Muscle of leg (tissue), 11 donors: Measurements from ENCODE around the gene SNX25. TPM values are rescaled to one million over a fixed set of nuclear protein-coding genes. Genes with fewer than 3 reads are reported as not detected.
"Not testable (repeated sequence)": the region's sequence is repeated elsewhere in the genome, so short reads cannot be mapped to it uniquely, and the experiment has no call there.

Experiments used
- DNase-seq: peaks from one replicate; pipeline ENCODE4 v3.0.0; 2013
- H3K27ac ChIP-seq: one replicate; pipeline ENCODE4 v1.5.1; 2013; ENCODE audit warnings: mild to moderate bottlenecking, low read length, control low read depth
- H3K27me3 ChIP-seq: one replicate; pipeline ENCODE4 v1.6.1; 2013; ENCODE audit warnings: low read length; ENCODE audit not compliant: control insufficient read depth, insufficient read depth
- H3K36me3 ChIP-seq: one replicate; pipeline ENCODE4 v1.6.1; 2013; ENCODE audit warnings: low read length; ENCODE audit not compliant: control insufficient read depth, insufficient read depth
- H3K4me1 ChIP-seq: one replicate; pipeline ENCODE4 v1.6.1; 2013; ENCODE audit warnings: low read length; ENCODE audit not compliant: control insufficient read depth, insufficient read depth
- H3K4me3 ChIP-seq: one replicate; pipeline ENCODE4 v1.5.1; 2013; ENCODE audit warnings: low read length, control low read depth
- H3K9me3 ChIP-seq: replicated peaks from 2 replicates; pipeline ENCODE4 v1.6.1; 2013; ENCODE audit warnings: low read depth, low read length; ENCODE audit not compliant: control insufficient read depth
- WGBS: methylation state at CpG from one replicate; pipeline ENCODE4 v1.1.5; 2013; ENCODE audit warnings: missing lambda C conversion rate; ENCODE audit not compliant: insufficient coverage; 5-methylcytosine and 5-hydroxymethylcytosine counted together
- polyA plus RNA-seq, 8 donors: library from polyadenylated mRNA; unstranded; fragments of 120-200 nt; gene quantifications; one replicate each; pipeline versions ENCODE4 v1.2.1 to v1.2.3, GENCODE V29; 2013; ENCODE audit warnings: inconsistent platforms in 1 of 8, low replicate concordance in 1 of 8; ENCODE audit not compliant: insufficient read length in 8 of 8, insufficient read depth in 1 of 8
- total RNA-seq: library from RNA; stranded (reverse); fragments of 120-200 nt; gene quantifications from one replicate; pipeline ENCODE4 v1.2.4, GENCODE V29; 2013

Gene SNX25
- total and polyA plus RNA-seq, 9 donors: 7.0 to 14.6 (median 8.2) TPM

DNA sequence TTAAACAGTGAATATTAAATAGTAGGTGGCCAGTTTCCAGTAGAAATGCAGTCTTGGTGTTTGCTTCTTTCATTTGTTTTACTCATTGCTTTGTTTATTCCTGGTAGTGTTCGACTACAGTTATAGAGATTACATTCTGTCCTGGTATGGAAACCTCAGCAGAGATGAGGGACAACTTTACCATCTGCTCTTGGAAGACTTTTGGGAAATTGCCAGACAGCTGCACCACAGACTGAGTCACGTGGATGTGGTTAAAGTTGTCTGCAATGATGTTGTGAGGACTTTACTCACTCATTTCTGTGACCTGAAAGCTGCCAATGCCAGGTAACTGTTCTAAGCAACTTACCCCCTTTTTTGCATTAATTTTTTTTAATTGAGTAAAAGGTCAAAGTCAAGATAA lies 49.3 kb downstream of the SNX25 start:
- peak; percentile 76 for DNase-seq
- H3K27ac ChIP-seq: peak overlapping the region; percentile 86
- not testable (repeated sequence) for H3K27me3 ChIP-seq, H3K4me1 ChIP-seq, H3K36me3 ChIP-seq, H3K4me3 ChIP-seq, H3K9me3 ChIP-seq
- WGBS: no CpG with 5 or more reads among the region's 2 CpGs

DNA sequence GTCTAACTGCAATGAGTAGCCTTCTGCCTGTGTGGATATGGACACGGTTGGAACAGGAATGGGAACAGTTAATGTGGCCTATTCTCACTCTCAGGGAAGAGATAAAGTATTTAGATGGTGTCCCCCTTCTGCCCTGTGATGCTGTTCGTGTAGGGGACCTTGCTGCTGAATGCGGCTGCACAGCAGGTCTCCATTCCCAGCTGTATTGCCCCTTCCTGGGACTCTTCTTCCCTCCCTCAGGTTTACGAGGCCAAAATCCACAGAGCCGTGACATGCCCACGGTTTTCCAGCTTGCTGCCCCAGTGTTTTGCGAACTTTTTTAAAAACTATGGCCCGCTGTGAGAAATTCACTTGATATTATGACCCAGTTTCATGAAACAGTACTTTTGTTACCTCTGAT lies 50.3 kb downstream of the SNX25 start:
- 80% methylated on average over 5 of the region's 8 CpGs for WGBS
- no peaks in the 10 kb centered on the region for H3K36me3 ChIP-seq
- H3K9me3 ChIP-seq: no peaks in the 10 kb centered on the region
- peaks cover 5% of the 10 kb centered on the region for H3K4me1 ChIP-seq
- no peaks in the 10 kb centered on the region for H3K27me3 ChIP-seq
- no peak overlapping the region for H3K4me3 ChIP-seq
- no peak for DNase-seq
- no peak overlapping the region for H3K27ac ChIP-seq

- Histone ChIP-seq H3K36me3 (no peaks in the 10 kb centered on the region), H3K9me3 (no peaks in the 10 kb centered on the region), H3K4me1 (peaks cover 5% of the 10 kb centered on the region), H3K27ac (no peak overlapping the region), H3K27me3 (no peaks in the 10 kb centered on the region), H3K4me3 (no peak overlapping the region)
- no peak for DNase-seq
- WGBS: 85% methylated on average over 2 of the region's 4 CpGs
These were observed 52.5 kb downstream of the SNX25 start for GRCh38 chr4:185261946-185262345.

GRCh38 chr4:185263419-185263818 lies 54.0 kb downstream of the SNX25 start:
- Histone ChIP-seq H3K4me3 (no peak overlapping the region), H3K4me1 (no peaks in the 10 kb centered on the region), H3K36me3 (peaks cover 3% of the 10 kb centered on the region), H3K27me3 (no peaks in the 10 kb centered on the region), H3K27ac (no peak overlapping the region), H3K9me3 (no peaks in the 10 kb centered on the region)
- WGBS: 60% methylated on average over 1 of the region's 2 CpGs
- no peak for DNase-seq

DNA sequence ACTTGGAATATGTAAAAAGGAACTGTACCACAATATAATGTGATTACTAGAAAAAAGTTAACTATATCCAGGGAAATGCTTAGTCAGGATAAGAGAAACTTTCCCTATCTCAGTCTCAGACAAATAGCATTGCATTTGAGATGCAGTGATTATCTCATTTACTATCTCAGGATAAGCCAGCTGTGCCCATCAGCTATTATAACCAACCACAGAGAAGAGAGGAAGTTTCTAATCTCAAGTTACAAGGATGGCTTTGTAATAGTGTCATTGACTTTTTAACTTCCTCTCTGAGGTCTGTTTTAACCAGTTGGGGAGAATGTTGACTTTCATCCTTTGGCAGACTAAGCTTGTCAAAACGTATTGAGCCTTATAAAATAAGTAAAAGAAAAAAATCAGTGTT lies 56.5 kb downstream of the SNX25 start:
- Histone ChIP-seq H3K4me1 (no peaks in the 10 kb centered on the region), H3K27me3 (no peaks in the 10 kb centered on the region), H3K36me3 (peaks cover 3% of the 10 kb centered on the region), H3K9me3 (no peaks in the 10 kb centered on the region), H3K27ac (no peak overlapping the region), H3K4me3 (no peak overlapping the region)
- DNase-seq: peak; percentile 15
- WGBS: no CpG with 5 or more reads among the region's 1 CpG

DNA sequence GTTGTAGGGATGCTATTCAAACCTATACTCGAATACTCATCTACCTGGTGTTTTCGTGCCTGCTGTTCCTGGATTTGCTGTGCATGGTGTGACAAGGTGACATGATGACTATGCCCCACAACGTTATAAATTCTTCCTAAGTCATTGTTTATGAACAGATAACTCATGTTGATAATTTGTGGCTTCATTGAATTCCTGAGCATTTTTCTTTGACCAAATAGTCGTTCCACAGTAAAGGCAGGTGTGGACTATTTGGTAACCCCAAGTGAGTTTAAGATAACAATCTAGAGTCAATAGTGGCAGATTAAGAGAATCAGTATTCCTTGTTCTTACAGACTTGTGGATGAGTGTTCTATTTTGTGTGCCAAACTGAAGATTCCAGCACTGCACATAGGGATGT lies 59.9 kb downstream of the SNX25 start:
- Histone ChIP-seq H3K4me3 (no peak overlapping the region), H3K9me3 (no peaks in the 10 kb centered on the region), H3K36me3 (peaks cover 3% of the 10 kb centered on the region), H3K27me3 (no peaks in the 10 kb centered on the region), H3K27ac (no peak overlapping the region), H3K4me1 (no peaks in the 10 kb centered on the region)
- no peak for DNase-seq
- WGBS: 57% methylated on average over 1 of the region's 4 CpGs

DNA sequence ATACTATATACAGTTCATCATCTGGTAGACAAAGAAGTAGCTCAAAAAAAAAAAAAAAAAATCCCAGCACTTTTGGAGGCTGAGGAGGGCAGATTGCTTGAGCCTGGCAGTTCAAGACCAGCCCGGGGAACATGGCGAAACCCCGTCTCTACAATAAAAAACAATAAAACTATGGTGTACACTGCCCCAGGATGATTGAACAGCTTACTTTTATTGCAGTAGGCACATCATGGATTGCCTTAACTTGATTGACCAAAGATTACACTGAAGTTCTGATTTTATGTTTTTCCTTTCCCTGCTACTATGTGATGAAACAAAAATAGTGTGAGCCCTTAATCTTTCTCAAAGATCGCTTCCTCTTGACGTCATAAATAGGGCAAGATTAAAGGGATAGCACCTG lies 60.6 kb downstream of the SNX25 start:
- no CpG with 5 or more reads among the region's 5 CpGs for WGBS
- no peak overlapping the region for H3K4me3 ChIP-seq
- no peak overlapping the region for H3K27ac ChIP-seq
- no peak for DNase-seq
- no peaks in the 10 kb centered on the region for H3K4me1 ChIP-seq
- H3K36me3 ChIP-seq: peaks cover 3% of the 10 kb centered on the region
- H3K27me3 ChIP-seq: no peaks in the 10 kb centered on the region
- H3K9me3 ChIP-seq: no peaks in the 10 kb centered on the region

DNA sequence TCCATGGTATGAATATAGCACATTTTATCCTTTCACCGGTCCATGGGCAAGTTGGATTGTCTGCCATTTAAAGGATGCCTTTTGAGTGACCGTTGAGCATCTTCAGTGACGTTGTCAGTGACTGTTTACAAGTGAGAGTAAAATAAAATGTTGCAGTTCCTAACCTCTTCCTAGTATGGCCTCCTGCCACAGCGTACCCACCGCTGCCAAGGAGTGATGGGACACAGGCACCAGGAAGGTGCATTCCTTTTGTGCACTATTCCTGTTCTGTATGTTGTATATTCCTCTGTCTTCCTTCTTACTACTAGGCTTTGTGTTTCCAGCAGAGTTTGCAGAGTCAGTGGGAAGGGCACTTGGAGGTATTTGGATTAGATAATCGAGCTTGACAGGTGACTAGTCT lies 61.5 kb downstream of the SNX25 start:
- Histone ChIP-seq H3K27ac (no peak overlapping the region), H3K9me3 (no peaks in the 10 kb centered on the region), H3K4me1 (no peaks in the 10 kb centered on the region), H3K4me3 (no peak overlapping the region), H3K36me3 (peaks cover 3% of the 10 kb centered on the region), H3K27me3 (no peaks in the 10 kb centered on the region)
- WGBS: 100% methylated on average over 3 of the region's 6 CpGs
- no peak for DNase-seq

- H3K4me1 ChIP-seq: no peaks in the 10 kb centered on the region
- peaks cover 3% of the 10 kb centered on the region for H3K36me3 ChIP-seq
- no peak overlapping the region for H3K27ac ChIP-seq
- no peak for DNase-seq
- 57% methylated on average over 1 of the region's 6 CpGs for WGBS
- no peaks in the 10 kb centered on the region for H3K27me3 ChIP-seq
- no peak overlapping the region for H3K4me3 ChIP-seq
- no peaks in the 10 kb centered on the region for H3K9me3 ChIP-seq
These were observed 62.8 kb downstream of the SNX25 start for GRCh38 chr4:185272245-185272644.

DNA sequence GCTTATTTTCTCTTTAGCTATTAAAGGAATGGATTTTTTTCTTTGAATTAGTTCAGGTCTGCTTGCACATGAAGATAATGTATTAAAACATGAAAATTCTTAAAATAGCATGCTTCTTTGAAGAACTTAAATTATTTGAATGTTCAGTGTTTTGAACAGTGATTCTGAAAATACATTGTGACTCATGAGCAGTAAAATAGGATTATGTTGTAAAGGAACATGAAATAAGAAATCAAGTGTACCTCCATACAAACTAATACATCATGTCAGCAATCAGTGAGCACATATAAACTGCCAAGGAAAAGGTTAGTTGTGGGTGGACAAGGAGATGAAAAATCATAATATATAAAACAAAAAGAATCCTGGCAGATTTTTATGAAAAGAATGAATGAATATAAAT lies 66.1 kb downstream of the SNX25 start:
- Histone ChIP-seq H3K36me3 (no peaks in the 10 kb centered on the region), H3K9me3 (no peaks in the 10 kb centered on the region), H3K4me1 (no peaks in the 10 kb centered on the region), H3K27ac (no peak overlapping the region), H3K27me3 (no peaks in the 10 kb centered on the region), H3K4me3 (no peak overlapping the region)
- no peak for DNase-seq

- H3K9me3 ChIP-seq: no peaks in the 10 kb centered on the region
- DNase-seq: no peak
- no peaks in the 10 kb centered on the region for H3K27me3 ChIP-seq
- H3K27ac ChIP-seq: no peak overlapping the region
- H3K4me1 ChIP-seq: no peaks in the 10 kb centered on the region
- no peaks in the 10 kb centered on the region for H3K36me3 ChIP-seq
- no peak overlapping the region for H3K4me3 ChIP-seq
These were observed 66.6 kb downstream of the SNX25 start for GRCh38 chr4:185276036-185276435.
